ENCODE results near the gene LITAF.
"Not testable (repeated sequence)": the region's sequence is repeated elsewhere in the genome, so short reads cannot be mapped to it uniquely, and the experiment has no call there.

The LITAF gene

GRCh38 chr16:11581678-11582077 is 5.0 kb downstream of the LITAF start:
- no peak for TF ChIP-seq CTCF (IDR thresholded peaks at IDR 0.05; ENCODE audit: low read depth, low read length)
- DNase-seq (ENCODE audit: extremely low read depth, low read depth): no peak

- no peak for DNase-seq (ENCODE audit: extremely low read depth, low read depth)
- no peak for TF ChIP-seq CTCF (IDR thresholded peaks at IDR 0.05; ENCODE audit: low read depth, low read length)
Observed at GRCh38 chr16:11580451-11581086, 6.2 kb downstream of the LITAF start.

GRCh38 chr16:11577290-11577660 is 9.4 kb downstream of the LITAF start:
- not testable (repeated sequence) for DNase-seq (ENCODE audit: extremely low read depth, low read depth)

GRCh38 chr16:11576427-11577289 is 10.1 kb downstream of the LITAF start:
- no peak for TF ChIP-seq CTCF (IDR thresholded peaks at IDR 0.05; ENCODE audit: low read depth, low read length)
- no peak for DNase-seq (ENCODE audit: extremely low read depth, low read depth)

- no peak for DNase-seq (ENCODE audit: extremely low read depth, low read depth)
- TF ChIP-seq CTCF (IDR thresholded peaks at IDR 0.05; ENCODE audit: low read depth, low read length): no peak
Observed at GRCh38 chr16:11575223-11575589, 11.5 kb downstream of the LITAF start.

GRCh38 chr16:11572301-11572995 is 14.3 kb downstream of the LITAF start:
- no peak for TF ChIP-seq CTCF (IDR thresholded peaks at IDR 0.05; ENCODE audit: low read depth, low read length)
- no peak for DNase-seq (ENCODE audit: extremely low read depth, low read depth)

- TF ChIP-seq CTCF (IDR thresholded peaks at IDR 0.05; ENCODE audit: low read depth, low read length): no peak
- no peak for DNase-seq (ENCODE audit: extremely low read depth, low read depth)
Observed at GRCh38 chr16:11571549-11571948, 15.2 kb downstream of the LITAF start.

All from AG09319 (cell line).